Astrocyte (in vitro differentiated cells and primary cell): ENCODE measurements around the gene DIP2B. TPM values are rescaled to one million over a fixed set of nuclear protein-coding genes. Genes with fewer than 3 reads are reported as not detected.

Source experiments
- DNase-seq: peaks from one replicate; pipeline ENCODE4 v3.0.0-alpha.2; 2010; ENCODE audit warnings: low read depth
- FAIRE-seq: peaks from 2 replicates; lab custom pipeline; 2011; peaks lifted over from hg19 to GRCh38; lab: Jason Lieb, UNC
- H2AFZ ChIP-seq: 2 replicates; pipeline ENCODE4 v1.6.0; 2012; ENCODE audit warnings: low read depth, low read length, inconsistent platforms
- H3K27ac ChIP-seq: 2 replicates; pipeline ENCODE4 v1.5.1; 2011; ENCODE audit warnings: low read depth, low read length, inconsistent platforms
- H3K27me3 ChIP-seq: 2 replicates; pipeline ENCODE4 v1.6.0; 2011; ENCODE audit warnings: low read length, inconsistent platforms; ENCODE audit not compliant: insufficient read depth
- H3K36me3 ChIP-seq: 2 replicates; pipeline ENCODE4 v1.5.1; 2011; ENCODE audit warnings: low read length, inconsistent platforms; ENCODE audit not compliant: insufficient read depth
- H3K4me1 ChIP-seq: 2 replicates; pipeline ENCODE4 v1.5.1; 2011; ENCODE audit warnings: low read length, inconsistent platforms; ENCODE audit not compliant: insufficient read depth
- H3K4me2 ChIP-seq: 2 replicates; pipeline ENCODE4 v1.6.0; 2012; ENCODE audit warnings: low read length, inconsistent platforms
- H3K4me3 ChIP-seq: 2 replicates; pipeline ENCODE4 v1.5.1; 2011; ENCODE audit warnings: low read depth, mild to moderate bottlenecking, low read length, inconsistent platforms; ENCODE audit not compliant: insufficient read depth
- H3K79me2 ChIP-seq: 2 replicates; pipeline ENCODE4 v1.6.0; 2012; ENCODE audit warnings: mild to moderate bottlenecking, low read length, inconsistent platforms; ENCODE audit not compliant: insufficient read depth
- H3K9ac ChIP-seq: 2 replicates; pipeline ENCODE4 v1.6.0; 2012; ENCODE audit warnings: mild to moderate bottlenecking, low read length, inconsistent platforms
- H3K9me3 ChIP-seq: 2 replicates; pipeline ENCODE4 v1.5.1; 2012; ENCODE audit warnings: low read depth, mild to moderate bottlenecking, low read length, inconsistent platforms; ENCODE audit not compliant: insufficient read depth
- H4K20me1 ChIP-seq: 2 replicates; pipeline ENCODE4 v1.6.0; 2012; ENCODE audit warnings: low read length, inconsistent platforms; ENCODE audit not compliant: insufficient read depth
- H3K27ac Mint-ChIP-seq: one replicate; pipeline ENCODE4 v1.8.0; 2021; ENCODE audit warnings: mild to moderate bottlenecking, mixed read lengths; ENCODE audit not compliant: unreplicated experiment
- H3K27me3 Mint-ChIP-seq: one replicate; pipeline ENCODE4 v1.8.0; 2021; ENCODE audit warnings: low read depth, mixed read lengths; ENCODE audit not compliant: unreplicated experiment
- H3K36me3 Mint-ChIP-seq: one replicate; pipeline ENCODE4 v1.8.0; 2021; ENCODE audit warnings: low read depth, mixed read lengths; ENCODE audit not compliant: unreplicated experiment
- H3K4me1 Mint-ChIP-seq: one replicate; pipeline ENCODE4 v1.8.0; 2021; ENCODE audit warnings: low read depth, mixed read lengths; ENCODE audit not compliant: unreplicated experiment
- H3K4me3 Mint-ChIP-seq: one replicate; pipeline ENCODE4 v1.8.0; 2021; ENCODE audit warnings: mild to moderate bottlenecking, moderate library complexity, mixed read lengths; ENCODE audit not compliant: unreplicated experiment
- H3K9me3 Mint-ChIP-seq: one replicate; pipeline ENCODE4 v1.8.0; 2021; ENCODE audit warnings: mild to moderate bottlenecking, mixed read lengths; ENCODE audit not compliant: unreplicated experiment
- CTCF ChIP-seq: IDR thresholded peaks from 2 replicates; pipeline ENCODE4 v1.5.1; 2011; ENCODE audit warnings: low read depth, mild to moderate bottlenecking, inconsistent platforms, low read length, moderate library complexity; ENCODE audit not compliant: insufficient read depth
- EZH2 ChIP-seq: IDR thresholded peaks from 2 replicates; pipeline ENCODE4 v1.6.1; 2012; ENCODE audit warnings: mild to moderate bottlenecking, low read length, inconsistent platforms; ENCODE audit not compliant: insufficient read depth
- total RNA-seq: library from RNA; stranded (reverse); gene quantifications from 2 replicates; pipeline ENCODE4 v1.2.1, GENCODE V29; 2021

The DIP2B gene
- total RNA-seq, 1 donor from 2014 or later: 53.2 TPM

- H3K36me3 ChIP-seq: no peaks in the 10 kb centered on the region
- no peaks in the 10 kb centered on the region for H3K9me3 ChIP-seq
- Mint-ChIP-seq H3K27me3 (no peaks in the 10 kb centered on the region), H3K27ac (no peak overlapping the region), H3K9me3 (peaks cover 3% of the 10 kb centered on the region), H3K4me1 (peaks cover 19% of the 10 kb centered on the region), H3K36me3 (peaks cover 7% of the 10 kb centered on the region), H3K4me3 (no peak overlapping the region)
- H3K9ac ChIP-seq: no peak overlapping the region
- H4K20me1 ChIP-seq: peaks cover 12% of the 10 kb centered on the region
- peaks cover 35% of the 10 kb centered on the region for H3K4me1 ChIP-seq
- no peak overlapping the region for H3K4me2 ChIP-seq
- DNase-seq (no peak), FAIRE-seq (no peak)
- H3K79me2 ChIP-seq: peaks cover 15% of the 10 kb centered on the region
- TF ChIP-seq EZH2 (no peak), CTCF (no peak)
- H2AFZ ChIP-seq: no peak overlapping the region
- H3K27me3 ChIP-seq: no peaks in the 10 kb centered on the region
- H3K27ac ChIP-seq: no peak overlapping the region
- H3K4me3 ChIP-seq: no peak overlapping the region
Observed at GRCh38 chr12:50790081-50790480, 285.3 kb downstream of the DIP2B start.

Other genes with a start within 250 kb of the DIP2B start
- gene LIMA1, start 221.5 kb upstream of the DIP2B start, total RNA-seq: 169 and 173 TPM in 2 replicates
- not detected in 2 replicates for gene FAM186A, start 108.4 kb upstream of the DIP2B start, total RNA-seq
- gene LARP4, start 104.1 kb upstream of the DIP2B start, total RNA-seq: 60.4 and 63.8 TPM in 2 replicates